Measurements from ENCODE around the gene RYR1.

The RYR1 gene

DNA sequence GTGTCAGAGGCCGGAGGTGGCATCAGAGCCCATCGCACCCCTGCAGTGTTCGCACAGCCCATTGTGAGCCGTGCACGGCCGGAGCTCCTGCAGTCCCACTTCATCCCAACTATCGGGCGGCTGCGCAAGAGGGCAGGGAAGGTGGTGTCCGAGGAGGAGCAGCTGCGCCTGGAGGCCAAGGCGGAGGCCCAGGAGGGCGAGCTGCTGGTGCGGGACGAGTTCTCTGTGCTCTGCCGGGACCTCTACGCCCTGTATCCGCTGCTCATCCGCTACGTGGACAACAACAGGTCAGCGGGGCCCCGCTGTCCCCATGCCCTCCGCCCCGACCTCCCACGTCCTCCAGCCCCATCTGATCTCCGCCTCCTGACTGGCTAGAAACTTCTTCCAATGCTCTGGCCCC is 85.7 kb downstream of the RYR1 start:
- DNase-seq, result no peak

- DNase-seq, result no peak
Observed at GRCh38 chr19:38519988-38520387, 86.5 kb downstream of the RYR1 start.

GRCh38 chr19:38522915-38523314 is 89.4 kb downstream of the RYR1 start:
- DNase-seq, result no peak

DNA sequence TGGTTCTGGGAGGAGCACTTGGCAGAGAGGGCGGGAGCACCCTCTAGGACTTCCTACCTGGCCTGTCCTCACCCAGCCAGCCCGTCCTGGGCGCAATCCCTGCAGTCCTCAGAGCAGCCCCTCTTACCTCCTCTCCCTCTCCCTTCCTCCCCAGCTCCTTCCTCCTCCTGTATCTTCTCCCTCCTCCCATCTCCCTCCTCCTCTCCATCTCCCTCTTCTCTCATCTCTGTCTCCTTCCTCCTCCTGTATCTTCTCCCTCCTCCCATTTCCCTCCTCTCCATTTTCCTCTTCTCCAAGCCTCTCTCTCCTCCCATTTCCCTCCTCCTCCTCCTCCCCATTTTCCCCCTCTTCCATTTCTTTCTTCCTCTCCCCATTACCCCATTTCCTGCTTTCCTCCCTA is 89.8 kb downstream of the RYR1 start:
- no peak for DNase-seq

DNA sequence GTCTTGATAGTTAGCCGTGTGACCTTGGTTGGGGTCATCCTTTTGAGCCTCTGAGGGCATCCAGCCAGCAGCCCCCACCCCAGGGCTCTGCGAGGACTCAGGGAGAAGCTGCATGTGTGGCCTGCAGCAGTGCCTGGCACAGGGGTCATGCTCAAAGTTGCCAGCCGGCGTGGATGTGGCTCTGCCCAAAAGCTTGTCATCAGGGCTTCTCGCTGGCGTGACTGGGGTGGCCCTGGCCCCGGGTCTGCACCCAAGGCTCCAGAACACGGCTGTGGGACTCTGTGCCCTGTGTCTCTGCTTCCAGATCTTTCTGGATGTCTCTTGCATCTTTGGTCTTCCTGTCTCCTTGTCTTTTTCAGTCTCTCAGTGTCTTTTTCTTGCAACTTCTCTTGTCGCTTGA is 90.9 kb downstream of the RYR1 start:
- no peak for DNase-seq

GRCh38 chr19:38524994-38525634 is 91.6 kb downstream of the RYR1 start:
- DNase-seq, result no peak

DNA sequence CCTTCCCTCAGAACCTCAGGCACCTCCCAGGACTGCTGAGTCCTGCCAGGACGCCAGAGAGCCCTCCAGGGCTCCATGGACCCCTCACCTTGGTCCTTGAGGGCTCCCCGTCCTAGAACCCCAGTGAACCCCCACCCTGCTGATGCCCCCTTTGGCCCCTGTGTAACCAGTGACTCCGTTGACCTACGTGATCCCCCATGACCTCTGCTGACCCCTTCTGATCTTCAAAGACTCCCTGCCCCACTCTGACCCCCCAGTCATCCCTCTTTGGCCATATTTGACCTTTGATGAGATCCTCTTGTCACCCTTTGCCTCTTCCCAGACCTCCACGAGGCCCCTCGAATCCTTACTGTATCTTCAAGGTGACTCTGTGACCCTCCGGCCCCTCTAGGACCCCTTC is 92.9 kb downstream of the RYR1 start:
- no peak for DNase-seq

DNA sequence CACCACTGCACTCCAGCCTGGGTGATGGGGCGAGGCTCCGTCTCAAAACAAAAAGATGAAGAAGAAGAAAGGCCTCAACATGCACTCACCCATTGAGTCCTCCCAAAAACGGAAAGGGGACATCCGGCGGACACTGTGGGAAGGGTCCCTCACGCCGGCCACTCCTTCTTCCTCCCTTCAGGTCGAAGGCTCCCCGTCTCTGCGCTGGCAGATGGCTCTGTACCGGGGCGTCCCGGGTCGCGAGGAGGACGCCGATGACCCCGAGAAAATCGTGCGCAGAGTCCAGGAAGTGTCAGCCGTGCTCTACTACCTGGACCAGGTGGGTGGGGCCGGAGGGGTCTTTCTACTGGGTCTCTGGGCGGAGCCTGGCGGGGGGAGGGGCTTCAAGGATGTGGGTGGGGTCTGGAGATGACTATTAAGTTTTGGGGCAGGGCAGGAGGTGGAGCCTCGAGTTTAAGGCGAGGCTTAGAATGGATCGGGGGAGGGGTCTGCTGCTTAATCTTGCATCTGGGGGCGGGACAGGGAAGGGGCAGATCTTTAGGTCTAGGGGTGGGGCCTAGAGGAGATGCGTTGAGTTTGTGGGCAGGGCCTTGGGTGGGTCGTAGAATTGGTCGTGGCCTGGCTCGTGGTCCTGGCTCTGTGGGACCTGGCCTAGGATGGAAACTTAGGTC is 94.1 kb downstream of the RYR1 start:
- DNase-seq, result no peak

DNA sequence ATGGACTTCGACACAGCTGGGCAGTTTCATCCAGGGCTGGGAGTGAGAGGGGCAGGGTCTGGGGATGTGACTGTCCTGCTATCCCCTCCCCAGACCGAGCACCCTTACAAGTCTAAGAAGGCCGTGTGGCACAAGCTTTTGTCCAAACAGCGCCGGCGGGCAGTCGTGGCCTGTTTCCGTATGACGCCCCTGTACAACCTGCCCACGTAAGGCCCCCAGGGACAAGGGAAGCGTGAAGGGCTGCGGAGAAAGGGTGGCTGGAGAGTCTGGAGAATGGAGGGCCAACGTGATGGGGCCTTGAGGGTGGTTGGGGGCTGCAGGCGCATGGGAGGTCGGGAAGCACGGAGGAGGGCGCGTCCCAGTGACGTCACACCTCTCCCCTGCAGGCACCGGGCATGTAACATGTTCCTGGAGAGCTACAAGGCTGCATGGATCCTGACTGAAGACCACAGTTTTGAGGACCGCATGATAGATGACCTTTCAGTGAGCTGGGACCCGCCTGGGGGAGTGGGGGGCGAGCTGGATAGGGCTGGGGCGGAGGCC is 94.8 kb downstream of the RYR1 start:
- no peak for DNase-seq

- DNase-seq, result no peak
Observed at GRCh38 chr19:38528931-38529330, 95.4 kb downstream of the RYR1 start.

- no peak for DNase-seq
Observed at GRCh38 chr19:38531515-38531914, 98.0 kb downstream of the RYR1 start.

- DNase-seq, result no peak
Observed at GRCh38 chr19:38532939-38533338, 99.4 kb downstream of the RYR1 start.

GRCh38 chr19:38534574-38534973 is 101.1 kb downstream of the RYR1 start:
- no peak for DNase-seq

DNA sequence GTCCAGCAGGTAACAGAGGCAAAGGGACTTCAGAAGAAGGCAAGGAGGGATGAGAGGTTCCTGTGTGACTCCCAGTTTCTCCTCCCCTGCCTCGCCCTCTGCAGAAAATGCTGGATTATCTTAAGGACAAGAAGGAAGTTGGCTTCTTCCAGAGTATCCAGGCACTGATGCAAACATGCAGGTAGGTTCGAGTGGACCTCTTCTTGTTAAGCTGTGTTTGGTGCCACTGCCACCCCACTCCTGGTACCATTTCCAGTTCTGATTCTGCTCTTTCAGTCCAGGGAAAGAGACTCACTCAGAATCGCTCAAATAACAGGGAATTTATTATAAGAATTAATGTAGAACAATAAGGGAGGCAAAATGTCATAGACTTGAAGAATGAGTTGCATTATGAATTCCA is 101.7 kb downstream of the RYR1 start:
- no peak for DNase-seq

DNA sequence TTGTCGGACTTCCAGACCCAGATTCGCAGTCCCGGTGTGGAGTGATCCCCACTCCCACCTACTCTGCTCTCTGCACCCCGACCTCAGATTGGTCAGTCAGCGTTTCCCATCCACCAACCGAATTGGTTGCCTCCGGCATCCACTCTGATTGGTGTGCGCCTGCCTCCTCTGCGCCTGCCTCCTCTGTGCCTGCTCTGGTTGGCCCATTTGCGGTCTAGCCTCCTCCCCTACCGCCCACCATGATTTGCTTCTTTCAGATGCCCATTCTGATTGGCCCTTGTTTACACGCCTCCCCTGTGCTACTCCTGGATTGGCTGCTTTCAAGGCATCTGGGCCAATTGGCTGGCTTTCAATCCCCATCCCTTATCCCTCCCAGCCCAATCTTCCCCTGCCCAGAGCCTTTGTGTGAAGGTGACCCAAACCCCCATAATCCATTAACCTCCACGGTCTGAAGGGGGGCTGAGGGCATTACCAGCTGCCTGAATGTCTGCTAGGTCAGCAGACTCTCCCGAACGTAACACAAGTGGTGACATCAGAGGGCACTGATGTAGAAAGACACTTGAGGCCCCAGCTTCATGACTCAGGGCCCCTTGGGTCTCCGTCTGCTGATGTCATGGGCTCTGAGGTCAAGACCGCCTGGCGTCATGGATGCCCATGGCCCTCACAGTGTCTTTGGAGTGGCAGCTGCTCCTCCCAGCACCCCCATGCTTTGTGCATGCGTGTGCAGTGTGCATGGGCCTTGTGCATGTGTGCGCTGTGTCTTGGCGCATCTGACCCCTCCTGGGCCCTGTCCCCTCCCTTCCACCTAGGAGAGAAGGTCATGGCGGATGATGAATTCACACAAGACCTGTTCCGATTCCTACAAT is 103.8 kb downstream of the RYR1 start:
- DNase-seq, result no peak

GRCh38 chr19:38538386-38538785 is 104.9 kb downstream of the RYR1 start:
- no peak for DNase-seq

GRCh38 chr19:38538793-38539528 is 105.5 kb downstream of the RYR1 start:
- no peak for DNase-seq

GRCh38 chr19:38539751-38540150 is 106.3 kb downstream of the RYR1 start:
- DNase-seq, result no peak

DNA sequence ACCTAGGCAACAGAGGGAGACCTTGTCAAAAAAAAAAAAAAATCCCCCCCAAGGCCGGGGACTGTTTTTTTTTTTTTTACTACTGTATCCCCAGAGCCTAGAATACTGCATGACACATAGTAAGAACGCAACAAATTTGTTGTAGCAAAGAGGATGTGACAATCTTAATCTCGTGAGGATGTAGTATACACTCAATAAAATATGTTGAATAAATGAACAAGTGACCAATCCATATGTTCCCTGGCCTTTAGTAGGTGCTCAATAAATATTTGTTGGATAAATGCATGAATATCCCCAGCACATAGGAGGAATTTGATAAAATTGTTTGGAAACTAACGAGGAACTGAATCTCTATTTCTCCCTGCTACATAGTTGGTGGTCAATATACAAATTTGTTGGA is 108.5 kb downstream of the RYR1 start:
- DNase-seq, result no peak

DNA sequence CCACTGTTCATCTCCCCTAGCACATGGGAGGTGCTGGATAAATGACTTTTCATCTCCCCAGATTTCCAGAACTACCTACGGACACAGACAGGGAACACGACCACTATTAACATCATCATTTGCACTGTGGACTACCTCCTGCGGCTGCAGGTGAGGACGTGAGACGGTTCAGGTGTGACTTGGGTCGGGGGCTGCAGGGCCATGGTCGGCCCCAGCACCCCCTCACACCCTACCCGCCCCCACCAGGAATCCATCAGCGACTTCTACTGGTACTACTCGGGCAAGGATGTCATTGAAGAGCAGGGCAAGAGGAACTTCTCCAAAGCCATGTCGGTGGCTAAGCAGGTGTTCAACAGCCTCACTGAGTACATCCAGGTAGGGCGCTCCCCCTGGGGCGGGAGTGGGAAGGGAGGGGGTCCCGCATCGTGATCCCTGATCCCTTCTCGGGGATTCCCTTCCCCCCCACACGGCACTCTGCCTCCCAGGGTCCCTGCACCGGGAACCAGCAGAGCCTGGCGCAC is 109.9 kb downstream of the RYR1 start:
- no peak for DNase-seq

DNA sequence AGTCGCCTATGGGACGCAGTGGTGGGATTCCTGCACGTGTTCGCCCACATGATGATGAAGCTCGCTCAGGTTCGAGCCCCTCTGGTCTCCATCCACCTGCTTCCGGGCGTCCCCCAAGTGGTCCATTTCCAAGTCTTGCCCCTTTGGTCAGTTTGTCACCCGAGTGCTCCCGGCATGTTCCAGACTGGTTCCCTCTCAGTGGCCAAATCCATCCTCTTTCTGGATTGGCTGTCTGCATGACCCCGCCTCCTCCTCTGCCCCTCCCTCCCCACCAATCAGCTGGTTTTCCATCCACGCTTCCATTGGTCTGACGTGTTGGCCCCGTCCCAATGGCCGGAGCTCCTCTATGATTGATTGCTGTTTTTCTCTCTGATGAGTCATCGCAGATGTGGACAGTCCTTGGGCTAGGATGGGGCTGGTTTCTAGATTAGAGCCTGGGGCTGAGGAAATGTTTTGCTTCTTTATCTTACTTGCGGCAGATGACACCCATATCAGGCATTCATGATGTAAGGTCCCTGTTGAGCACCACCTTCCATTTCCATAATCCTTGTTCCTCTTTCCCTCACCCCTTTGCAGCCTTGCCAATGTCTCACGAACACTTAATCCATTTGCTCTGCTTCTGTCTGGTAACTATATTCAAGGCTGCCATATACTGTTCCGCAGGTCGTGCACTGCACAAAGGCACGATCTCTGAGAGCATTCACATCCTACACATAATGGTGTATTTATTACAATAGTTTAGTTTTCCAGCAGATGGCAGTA is 110.5 kb downstream of the RYR1 start:
- DNase-seq, result no peak
